GM12878 (cell line): ENCODE results near the gene PRKN. TPM values are rescaled to one million over a fixed set of nuclear protein-coding genes. Genes with fewer than 3 reads are reported as not detected.

Experiments used
- ATAC-seq: fragments of 200-7000 bp; cut with Tn5 transposase; 3 replicates; pipeline ENCODE4 v1.9.1; 2020; ENCODE audit warnings: mild to moderate bottlenecking, moderate library complexity
- BruUV-seq: library from RNA; stranded (reverse); fragments of 400-500 nt; replicated peaks from 2 replicates; lab custom pipeline; 2021; lab: Mats Ljungman, UMichigan
- CTCF ChIA-PET: fragments of 300-600 bp; sonication (Branson Sonifier 250); formaldehyde crosslinking; extraction: SDS; loops from one replicate; lab custom pipeline; 2021; ENCODE audit warnings: inconsistent platforms; lab: Yijun Ruan, JAX
- POLR2A ChIA-PET: fragments of 350-600 bp; formaldehyde crosslinking; extraction: SDS; loops from one replicate; lab custom pipeline; 2021; ENCODE audit warnings: inconsistent platforms; lab: Charles Lee
- RAD21 ChIA-PET: fragments of 300-600 bp; sonication (Branson Sonifier 250); formaldehyde crosslinking; loops from one replicate; lab custom pipeline; 2023; ENCODE audit warnings: antibody characterized with exemption; ENCODE audit not compliant: unreplicated experiment; lab: Charles Lee
- SMC1A ChIA-PET: fragments of 300-600 bp; sonication (Branson Sonifier 250); formaldehyde crosslinking; loops from one replicate; lab custom pipeline; 2023; ENCODE audit not compliant: unreplicated experiment, uncharacterized antibody; lab: Charles Lee
- DNase-seq: peaks from one replicate; pipeline ENCODE4 v3.0.0-alpha.2; 2011; ENCODE audit warnings: low read depth, low spot score
- FAIRE-seq: peaks from 3 replicates; lab custom pipeline; 2011; peaks lifted over from hg19 to GRCh38; lab: Jason Lieb, UNC
- H2AFZ ChIP-seq: 2 replicates; pipeline ENCODE4 v1.6.0; 2011; ENCODE audit warnings: low read depth, low read length, control low read depth; ENCODE audit not compliant: control insufficient read depth
- H3K27ac ChIP-seq: 2 replicates; pipeline ENCODE4 v1.5.1; 2011; ENCODE audit warnings: control low read depth; ENCODE audit not compliant: control insufficient read depth, insufficient read depth
- H3K27me3 ChIP-seq, 2 experiments: replicated peaks in 1 of 2; 2 replicates each; pipeline versions ENCODE4 v1.6.0 to v1.6.1; 2011; ENCODE audit warnings: low read length in 1 of 2; ENCODE audit not compliant: control insufficient read depth in 2 of 2, insufficient read depth in 2 of 2
- H3K36me3 ChIP-seq, 2 experiments: 2 replicates each; pipeline ENCODE4 v1.5.1; 2011; ENCODE audit warnings: low read length in 1 of 2; ENCODE audit not compliant: control insufficient read depth in 2 of 2, insufficient read depth in 2 of 2
- H3K4me1 ChIP-seq: 2 replicates; pipeline ENCODE4 v1.6.1; 2011; ENCODE audit warnings: mild to moderate bottlenecking, low read length, moderate library complexity, mixed read lengths; ENCODE audit not compliant: control insufficient read depth, insufficient read depth
- H3K4me2 ChIP-seq: 2 replicates; pipeline ENCODE4 v1.6.0; 2011; ENCODE audit warnings: control low read depth; ENCODE audit not compliant: control insufficient read depth, insufficient read depth
- H3K4me3 ChIP-seq: fragments of 200-600 bp; sonication (generic); 2 replicates; pipeline ENCODE4 v1.5.1; 2016
- H3K79me2 ChIP-seq: 2 replicates; pipeline ENCODE4 v1.6.0; 2011; ENCODE audit warnings: low read length; ENCODE audit not compliant: control insufficient read depth, insufficient read depth
- H3K9ac ChIP-seq: 2 replicates; pipeline ENCODE4 v1.8.0; 2011; ENCODE audit warnings: low read length, control low read depth, mixed read lengths; ENCODE audit not compliant: control insufficient read depth, insufficient read depth
- H3K9me3 ChIP-seq: replicated peaks from 3 replicates; pipeline ENCODE4 v1.5.1; 2011; ENCODE audit warnings: mild to moderate bottlenecking, low read length; ENCODE audit not compliant: control insufficient read depth, insufficient read depth
- H4K20me1 ChIP-seq: 2 replicates; pipeline ENCODE4 v1.6.0; 2011; ENCODE audit not compliant: control insufficient read depth, insufficient read depth
- CHD2 ChIP-seq: IDR thresholded peaks from 2 replicates; pipeline ENCODE4 v1.6.1; 2011; ENCODE audit warnings: low read depth, low read length, improper control_type of control experiment, borderline replicate concordance
- MYB ChIP-seq: fragments of 150-350 bp; IDR thresholded peaks from 2 replicates; pipeline ENCODE4 v1.6.1; 2014; ENCODE audit warnings: mild to moderate bottlenecking, low read depth, low read length, borderline replicate concordance
- NRF1 ChIP-seq: conservative IDR thresholded peaks from 2 replicates; pipeline ENCODE4 v1.6.1; 2011; ENCODE audit warnings: mild to moderate bottlenecking, low read depth, low read length, improper control_type of control experiment
- PAX8 ChIP-seq: fragments of 450-650 bp; IDR thresholded peaks from 2 replicates; pipeline ENCODE4 v1.6.1; 2017; ENCODE audit warnings: mild to moderate bottlenecking, moderate library complexity
- POU2F2 ChIP-seq: IDR thresholded peaks from 3 replicates; pipeline ENCODE4 v1.6.1; 2011; ENCODE audit warnings: low read depth, mild to moderate bottlenecking, low read length, borderline replicate concordance
- RFX5 ChIP-seq: IDR thresholded peaks from 2 replicates; pipeline ENCODE4 v1.6.1; 2011; ENCODE audit warnings: low read depth, low read length, improper control_type of control experiment
- SMAD5 ChIP-seq: IDR thresholded peaks from 2 replicates; pipeline ENCODE4 v1.6.1; 2016; ENCODE audit warnings: antibody characterized with exemption, low read depth
- SREBF2 ChIP-seq: IDR thresholded peaks from 2 replicates; pipeline ENCODE4 v1.6.1; 2012; ENCODE audit warnings: mild to moderate bottlenecking, low read length
- TBL1XR1 ChIP-seq: IDR thresholded peaks from 2 replicates; pipeline ENCODE4 v1.6.1; 2012; ENCODE audit warnings: low read depth, low read length, improper control_type of control experiment
- WGBS: methylation state at CpG from one replicate; pipeline ENCODE4 v1.1.6; 2016; ENCODE audit warnings: low lambda C conversion rate; ENCODE audit not compliant: insufficient replicate concordance, insufficient coverage; ENCODE audit errors: missing lambda C conversion rate; 5-methylcytosine and 5-hydroxymethylcytosine counted together
- in situ Hi-C: fragments of 300-500 bp; cut with MboI; formaldehyde crosslinking; loops from 9 replicates; pipeline ENCODE4 v1.14.3; 2018; ENCODE audit warnings: mixed read lengths
- intact Hi-C: fragments of 100-400 bp; cut with micrococcal nuclease; formaldehyde crosslinking; loops from one replicate; pipeline ENCODE4 v1.14.2; 2022; ENCODE audit not compliant: unreplicated experiment
- polyA plus RNA-seq, 11 experiments: library from polyadenylated mRNA; depleted of rRNA in 4 of 11; unstranded in 6 of 11; stranded (reverse) in 5 of 11; fragments of >200 nt; fragmentation: Nextera tagmentation in 4 of 11; fragmentation: Illumina TruSeq in 1 of 11; extraction: Ambion mirVana in 4 of 11; extraction: Trizol in 1 of 11; gene quantifications; 1 replicate in 1 of 11; 2 replicates in 10 of 11; pipeline versions ENCODE4 v1.2.1 to v1.2.3, GENCODE V29; 2011 to 2016; ENCODE audit warnings: inconsistent platforms in 2 of 11, missing spikeins in 2 of 11, low read depth in 1 of 11
- total RNA-seq, 4 experiments: library from RNA; depleted of rRNA in 3 of 4; stranded (reverse); fragments of >200 nt in 3 of 4; fragmentation: Illumina TruSeq in 1 of 4; extraction: Trizol in 1 of 4; gene quantifications; 2 replicates each; pipeline versions ENCODE4 v1.2.1 to v1.2.3, GENCODE V29; 2013 to 2021
- TF ChIP-seq, protein P1 (sequence below): fragments of 450-650 bp; IDR thresholded peaks from 2 replicates; pipeline ENCODE4 v1.6.1; 2017; ENCODE audit warnings: low read depth, mild to moderate bottlenecking, moderate library complexity
- TF ChIP-seq, protein P2 (sequence below): IDR thresholded peaks from 2 replicates; pipeline ENCODE4 v1.6.1; 2012; ENCODE audit warnings: improper control_type of control experiment, low read depth, low read length; ENCODE audit not compliant: insufficient replicate concordance
- TF ChIP-seq, protein P3 (sequence below): fragments of 450-650 bp; IDR thresholded peaks from 2 replicates; pipeline ENCODE4 v1.6.1; 2017; ENCODE audit warnings: mild to moderate bottlenecking, moderate library complexity

Gene PRKN
- total and polyA plus RNA-seq, 10 of the 15 experiments (the other 5 are each of a cell fraction or from before 2014, with no cell fraction given): 0.06 to 0.09 TPM; not detected in 8

DNA sequence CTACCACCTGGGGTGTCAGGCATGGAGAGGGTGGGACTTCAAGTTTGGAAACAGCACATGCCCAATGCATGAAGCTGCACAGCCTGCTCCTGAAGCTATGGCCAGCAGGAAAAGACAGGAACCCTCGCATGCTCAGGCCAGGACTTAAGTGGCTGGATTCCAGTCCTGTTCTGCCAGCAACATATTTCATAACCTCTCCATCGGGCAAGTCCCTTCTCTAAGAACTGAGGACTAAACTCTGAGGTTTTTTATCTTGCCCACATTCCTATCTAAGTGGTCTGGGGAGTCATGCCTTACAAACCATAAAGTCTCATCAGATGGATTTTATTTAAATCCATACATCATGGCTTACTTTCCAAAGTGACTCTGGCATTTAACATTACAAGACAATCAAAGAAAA, 1426.2 kb downstream of the PRKN start:
- no peaks in the 10 kb centered on the region for H3K4me1 ChIP-seq
- no peak for FAIRE-seq
- no peak for DNase-seq
- SMC1A ChIA-PET: no interaction called here
- CTCF ChIA-PET: no interaction called here
- BruUV-seq: no TSS peak
- no peaks in the 10 kb centered on the region for H3K36me3 ChIP-seq
- 5% methylated on average over 2 of the region's 2 CpGs for WGBS
- RAD21 ChIA-PET: interaction anchor here (0.6 kb wide), 1 partner anchor 117 kb away, joined by 3 read pairs; no protein-coding TSS in a partner anchor
- H2AFZ ChIP-seq: no peak overlapping the region
- no peaks in the 10 kb centered on the region for H4K20me1 ChIP-seq
- H3K9ac ChIP-seq: no peak overlapping the region
- no peak overlapping the region for H3K4me2 ChIP-seq
- intact Hi-C loops (no loop called here), in situ Hi-C loops (no loop called here)
- POLR2A ChIA-PET: no interaction called here
- H3K9me3 ChIP-seq: no peaks in the 10 kb centered on the region
- no peak overlapping the region for H3K27ac ChIP-seq
- no peak for ATAC-seq
- H3K27me3 ChIP-seq: no peaks in the 10 kb centered on the region
- no peaks in the 10 kb centered on the region for H3K79me2 ChIP-seq
- no peak overlapping the region for H3K4me3 ChIP-seq
- TF ChIP-seq SMAD5 (no peak), TBL1XR1 (no peak), PAX8 (no peak), POU2F2 (no peak), SREBF2 (no peak), RFX5 (no peak), MYB (no peak), NRF1 (no peak), CHD2 (no peak)
- TF ChIP-seq, protein P1, sequence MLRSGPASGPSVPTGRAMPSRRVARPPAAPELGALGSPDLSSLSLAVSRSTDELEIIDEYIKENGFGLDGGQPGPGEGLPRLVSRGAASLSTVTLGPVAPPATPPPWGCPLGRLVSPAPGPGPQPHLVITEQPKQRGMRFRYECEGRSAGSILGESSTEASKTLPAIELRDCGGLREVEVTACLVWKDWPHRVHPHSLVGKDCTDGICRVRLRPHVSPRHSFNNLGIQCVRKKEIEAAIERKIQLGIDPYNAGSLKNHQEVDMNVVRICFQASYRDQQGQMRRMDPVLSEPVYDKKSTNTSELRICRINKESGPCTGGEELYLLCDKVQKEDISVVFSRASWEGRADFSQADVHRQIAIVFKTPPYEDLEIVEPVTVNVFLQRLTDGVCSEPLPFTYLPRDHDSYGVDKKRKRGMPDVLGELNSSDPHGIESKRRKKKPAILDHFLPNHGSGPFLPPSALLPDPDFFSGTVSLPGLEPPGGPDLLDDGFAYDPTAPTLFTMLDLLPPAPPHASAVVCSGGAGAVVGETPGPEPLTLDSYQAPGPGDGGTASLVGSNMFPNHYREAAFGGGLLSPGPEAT: no peak
- TF ChIP-seq, protein P2, sequence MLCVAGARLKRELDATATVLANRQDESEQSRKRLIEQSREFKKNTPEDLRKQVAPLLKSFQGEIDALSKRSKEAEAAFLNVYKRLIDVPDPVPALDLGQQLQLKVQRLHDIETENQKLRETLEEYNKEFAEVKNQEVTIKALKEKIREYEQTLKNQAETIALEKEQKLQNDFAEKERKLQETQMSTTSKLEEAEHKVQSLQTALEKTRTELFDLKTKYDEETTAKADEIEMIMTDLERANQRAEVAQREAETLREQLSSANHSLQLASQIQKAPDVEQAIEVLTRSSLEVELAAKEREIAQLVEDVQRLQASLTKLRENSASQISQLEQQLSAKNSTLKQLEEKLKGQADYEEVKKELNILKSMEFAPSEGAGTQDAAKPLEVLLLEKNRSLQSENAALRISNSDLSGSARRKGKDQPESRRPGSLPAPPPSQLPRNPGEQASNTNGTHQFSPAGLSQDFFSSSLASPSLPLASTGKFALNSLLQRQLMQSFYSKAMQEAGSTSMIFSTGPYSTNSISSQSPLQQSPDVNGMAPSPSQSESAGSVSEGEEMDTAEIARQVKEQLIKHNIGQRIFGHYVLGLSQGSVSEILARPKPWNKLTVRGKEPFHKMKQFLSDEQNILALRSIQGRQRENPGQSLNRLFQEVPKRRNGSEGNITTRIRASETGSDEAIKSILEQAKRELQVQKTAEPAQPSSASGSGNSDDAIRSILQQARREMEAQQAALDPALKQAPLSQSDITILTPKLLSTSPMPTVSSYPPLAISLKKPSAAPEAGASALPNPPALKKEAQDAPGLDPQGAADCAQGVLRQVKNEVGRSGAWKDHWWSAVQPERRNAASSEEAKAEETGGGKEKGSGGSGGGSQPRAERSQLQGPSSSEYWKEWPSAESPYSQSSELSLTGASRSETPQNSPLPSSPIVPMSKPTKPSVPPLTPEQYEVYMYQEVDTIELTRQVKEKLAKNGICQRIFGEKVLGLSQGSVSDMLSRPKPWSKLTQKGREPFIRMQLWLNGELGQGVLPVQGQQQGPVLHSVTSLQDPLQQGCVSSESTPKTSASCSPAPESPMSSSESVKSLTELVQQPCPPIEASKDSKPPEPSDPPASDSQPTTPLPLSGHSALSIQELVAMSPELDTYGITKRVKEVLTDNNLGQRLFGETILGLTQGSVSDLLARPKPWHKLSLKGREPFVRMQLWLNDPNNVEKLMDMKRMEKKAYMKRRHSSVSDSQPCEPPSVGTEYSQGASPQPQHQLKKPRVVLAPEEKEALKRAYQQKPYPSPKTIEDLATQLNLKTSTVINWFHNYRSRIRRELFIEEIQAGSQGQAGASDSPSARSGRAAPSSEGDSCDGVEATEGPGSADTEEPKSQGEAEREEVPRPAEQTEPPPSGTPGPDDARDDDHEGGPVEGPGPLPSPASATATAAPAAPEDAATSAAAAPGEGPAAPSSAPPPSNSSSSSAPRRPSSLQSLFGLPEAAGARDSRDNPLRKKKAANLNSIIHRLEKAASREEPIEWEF: no peak
- TF ChIP-seq, protein P3, sequence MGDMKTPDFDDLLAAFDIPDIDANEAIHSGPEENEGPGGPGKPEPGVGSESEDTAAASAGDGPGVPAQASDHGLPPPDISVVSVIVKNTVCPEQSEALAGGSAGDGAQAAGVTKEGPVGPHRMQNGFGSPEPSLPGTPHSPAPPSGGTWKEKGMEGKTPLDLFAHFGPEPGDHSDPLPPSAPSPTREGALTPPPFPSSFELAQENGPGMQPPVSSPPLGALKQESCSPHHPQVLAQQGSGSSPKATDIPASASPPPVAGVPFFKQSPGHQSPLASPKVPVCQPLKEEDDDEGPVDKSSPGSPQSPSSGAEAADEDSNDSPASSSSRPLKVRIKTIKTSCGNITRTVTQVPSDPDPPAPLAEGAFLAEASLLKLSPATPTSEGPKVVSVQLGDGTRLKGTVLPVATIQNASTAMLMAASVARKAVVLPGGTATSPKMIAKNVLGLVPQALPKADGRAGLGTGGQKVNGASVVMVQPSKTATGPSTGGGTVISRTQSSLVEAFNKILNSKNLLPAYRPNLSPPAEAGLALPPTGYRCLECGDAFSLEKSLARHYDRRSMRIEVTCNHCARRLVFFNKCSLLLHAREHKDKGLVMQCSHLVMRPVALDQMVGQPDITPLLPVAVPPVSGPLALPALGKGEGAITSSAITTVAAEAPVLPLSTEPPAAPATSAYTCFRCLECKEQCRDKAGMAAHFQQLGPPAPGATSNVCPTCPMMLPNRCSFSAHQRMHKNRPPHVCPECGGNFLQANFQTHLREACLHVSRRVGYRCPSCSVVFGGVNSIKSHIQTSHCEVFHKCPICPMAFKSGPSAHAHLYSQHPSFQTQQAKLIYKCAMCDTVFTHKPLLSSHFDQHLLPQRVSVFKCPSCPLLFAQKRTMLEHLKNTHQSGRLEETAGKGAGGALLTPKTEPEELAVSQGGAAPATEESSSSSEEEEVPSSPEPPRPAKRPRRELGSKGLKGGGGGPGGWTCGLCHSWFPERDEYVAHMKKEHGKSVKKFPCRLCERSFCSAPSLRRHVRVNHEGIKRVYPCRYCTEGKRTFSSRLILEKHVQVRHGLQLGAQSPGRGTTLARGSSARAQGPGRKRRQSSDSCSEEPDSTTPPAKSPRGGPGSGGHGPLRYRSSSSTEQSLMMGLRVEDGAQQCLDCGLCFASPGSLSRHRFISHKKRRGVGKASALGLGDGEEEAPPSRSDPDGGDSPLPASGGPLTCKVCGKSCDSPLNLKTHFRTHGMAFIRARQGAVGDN: no peak
